Activated T-cell treated with anti-CD3 and anti-CD28 coated beads, Interleukin-2, amount 50 U/mL, for 72 hours (primary cell): ENCODE data around the gene THSD8. TPM values are rescaled to one million over a fixed set of nuclear protein-coding genes. Genes with fewer than 3 reads are reported as not detected.
"Not testable (repeated sequence)": the region's sequence is repeated elsewhere in the genome, so short reads cannot be mapped to it uniquely, and the experiment has no call there.

Experiments used
- ATAC-seq, 2 donors: fragments of 150-1000 bp; cut with Tn5 transposase; replicated peaks in 1 of 2; 2 replicates each; pipeline ENCODE4 v1.10.0; 2021; ENCODE audit warnings: moderate library complexity in 2 of 2, mild to moderate bottlenecking in 1 of 2
- DNase-seq, 2 donors: peaks; one replicate each; pipeline ENCODE4 v3.0.0; 2021 to 2022; ENCODE audit warnings: mixed read lengths in 1 of 2
- H3K27ac Mint-ChIP-seq: one replicate; pipeline ENCODE4 v1.8.0; 2022; ENCODE audit warnings: mild to moderate bottlenecking, moderate library complexity, mixed read lengths
- H3K27me3 Mint-ChIP-seq: one replicate; pipeline ENCODE4 v1.8.0; 2022; ENCODE audit warnings: low read depth, mixed read lengths
- H3K36me3 Mint-ChIP-seq, 2 donors: one replicate each; pipeline ENCODE4 v1.8.0; 2022; ENCODE audit warnings: mixed read lengths in 2 of 2, mild to moderate bottlenecking in 1 of 2; ENCODE audit not compliant: insufficient read depth in 2 of 2
- H3K4me1 Mint-ChIP-seq: one replicate; pipeline ENCODE4 v1.8.0; 2022; ENCODE audit warnings: low read depth, mixed read lengths
- H3K4me3 Mint-ChIP-seq, 2 donors: one replicate each; pipeline ENCODE4 v1.8.0; 2022; ENCODE audit warnings: mild to moderate bottlenecking in 2 of 2, mixed read lengths in 2 of 2, moderate library complexity in 2 of 2
- H3K9me3 Mint-ChIP-seq, 2 donors: one replicate each; pipeline ENCODE4 v1.8.0; 2022; ENCODE audit warnings: mixed read lengths in 2 of 2
- total RNA-seq, 2 donors: library from RNA; stranded (reverse); gene quantifications; one replicate each; pipeline ENCODE4 v1.2.3, GENCODE V29; 2022

The THSD8 gene
- total RNA-seq, 2 donors from 2014 or later, result 23.7 to 27.1 TPM

GRCh38 chr19:12800923-12801465 is 875 bp upstream of the THSD8 start:
- Mint-ChIP-seq H3K36me3 (peaks cover 1 to 5% of the 10 kb centered on the region in 2 donors), H3K27me3 (no peaks in the 10 kb centered on the region), H3K4me1 (peaks cover 41% of the 10 kb centered on the region), H3K9me3 (no peaks in the 10 kb centered on the region), H3K27ac (peak overlapping the region; percentile 87), H3K4me3 (peak overlapping the region; percentile 94)
- DNase-seq (peak; percentile 35 to 47), ATAC-seq (peak; percentile 31 to 32)

- no peak overlapping the region for H3K27ac Mint-ChIP-seq
Observed at GRCh38 chr19:12802267-12803106, 618 bp downstream of the THSD8 start.

GRCh38 chr19:12804051-12804450 is 2.2 kb downstream of the THSD8 start:
- H3K27me3 Mint-ChIP-seq, result no peaks in the 10 kb centered on the region
- H3K27ac Mint-ChIP-seq, result no peak overlapping the region
- no peak for DNase-seq
- H3K9me3 Mint-ChIP-seq, result no peaks in the 10 kb centered on the region
- ATAC-seq, result no peak
- no peak overlapping the region for H3K4me3 Mint-ChIP-seq
- peaks cover 52% of the 10 kb centered on the region for H3K4me1 Mint-ChIP-seq
- peaks cover 2 to 9% of the 10 kb centered on the region in 2 donors for H3K36me3 Mint-ChIP-seq

More at GRCh38 chr19:12802267-12803106, 618 bp downstream of the THSD8 start:
- H3K27me3 Mint-ChIP-seq, result no peaks in the 10 kb centered on the region
- no peaks in the 10 kb centered on the region for H3K9me3 Mint-ChIP-seq
- no peak for DNase-seq
- H3K36me3 Mint-ChIP-seq, result peaks cover 1 to 10% of the 10 kb centered on the region in 2 donors
- peak overlapping the region; percentile 94 for H3K4me3 Mint-ChIP-seq
- peaks cover 47% of the 10 kb centered on the region for H3K4me1 Mint-ChIP-seq
- no peak for ATAC-seq

DNA sequence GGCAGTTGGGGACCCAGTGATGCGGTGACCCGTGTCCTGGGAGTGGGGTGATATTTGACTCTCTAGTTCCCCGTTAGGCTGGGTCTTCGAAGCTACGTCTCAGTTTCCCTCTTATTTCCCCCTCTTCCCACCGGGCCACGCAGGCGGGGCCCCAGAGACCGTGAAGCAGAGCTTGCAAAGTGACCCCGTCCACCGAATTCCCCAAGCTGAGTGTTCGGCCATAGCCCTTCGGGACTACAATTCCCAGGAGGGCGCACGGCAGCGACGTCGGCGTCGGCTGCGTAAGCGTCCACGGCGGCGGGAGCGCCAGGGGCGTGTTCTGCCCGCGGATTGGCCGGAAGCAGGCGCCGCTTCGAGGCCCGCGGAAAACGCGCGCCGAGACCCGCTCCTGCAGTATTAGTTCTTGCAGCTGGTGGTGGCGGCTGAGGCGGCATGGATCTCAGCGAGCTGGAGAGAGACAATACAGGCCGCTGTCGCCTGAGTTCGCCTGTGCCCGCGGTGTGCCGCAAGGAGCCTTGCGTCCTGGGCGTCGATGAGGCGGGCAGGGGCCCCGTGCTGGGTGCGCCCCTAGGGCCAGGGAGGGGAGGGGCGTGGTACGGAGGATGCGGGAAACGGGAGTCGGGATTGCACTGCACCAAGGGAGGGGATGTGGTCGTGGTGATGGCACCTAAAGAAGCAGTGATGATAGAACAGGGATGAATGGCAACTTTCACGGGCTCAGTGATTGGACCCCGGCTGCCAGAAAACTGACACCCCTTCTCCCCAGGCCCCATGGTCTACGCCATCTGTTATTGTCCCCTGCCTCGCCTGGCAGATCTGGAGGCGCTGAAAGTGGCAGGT is 4.6 kb downstream of the THSD8 start, which contains the start of gene RNASEH2A:
RNASEH2A (plus strand) TSS at position 343 of the 840 bp plus-strand sequence; CDS start at position 433, 90 bp downstream.
- peak; percentile 92 to 93 for DNase-seq
- Mint-ChIP-seq H3K36me3 (peaks cover 2 to 7% of the 10 kb centered on the region in 2 donors), H3K4me3 (peak within 1 kb of the TSS; percentile 86 to 98), H3K27ac (peak within 1 kb of the TSS; percentile 11), H3K27me3 (no peaks in the 10 kb centered on the region), H3K4me1 (peaks cover 37% of the 10 kb centered on the region), H3K9me3 (no peaks in the 10 kb centered on the region)
- ATAC-seq, result peak; percentile 88 to 90

- no peaks in the 10 kb centered on the region for H3K27me3 Mint-ChIP-seq
- peaks cover 0 to 11% of the 10 kb centered on the region in 2 donors for H3K36me3 Mint-ChIP-seq
- no peak overlapping the region for H3K27ac Mint-ChIP-seq
- DNase-seq (no peak), ATAC-seq (no peak)
- H3K4me3 Mint-ChIP-seq, result no peak overlapping the region
- no peaks in the 10 kb centered on the region for H3K9me3 Mint-ChIP-seq
- H3K4me1 Mint-ChIP-seq, result no peaks in the 10 kb centered on the region
Observed at GRCh38 chr19:12815088-12815487, 13.2 kb downstream of the THSD8 start.

- not testable (repeated sequence) for H3K4me1 Mint-ChIP-seq
Observed at GRCh38 chr19:12817188-12817587, 15.3 kb downstream of the THSD8 start.

DNA sequence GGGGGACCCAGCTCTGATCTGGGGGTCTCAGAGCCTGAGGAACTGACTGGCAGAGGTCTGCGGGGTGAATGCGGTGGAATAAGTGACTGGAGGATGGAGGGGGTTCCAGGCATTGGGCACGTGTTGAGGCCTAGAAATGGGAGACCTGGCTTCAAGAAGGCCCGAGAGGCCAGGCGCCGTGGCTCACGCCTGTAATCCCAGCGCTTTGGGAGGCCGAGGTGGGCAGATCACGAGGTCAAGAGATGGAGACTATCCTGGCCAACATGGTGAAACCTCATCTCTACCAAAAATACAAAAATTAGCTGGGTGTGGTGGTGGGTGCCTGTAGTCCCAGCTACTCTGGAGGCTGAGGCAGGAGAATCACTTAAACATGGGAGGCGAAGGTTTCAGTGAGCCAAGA is 15.9 kb downstream of the THSD8 start:
- not testable (repeated sequence) for H3K36me3 Mint-ChIP-seq, H3K27ac Mint-ChIP-seq

More at GRCh38 chr19:12817188-12817587, 15.3 kb downstream of the THSD8 start:
- not testable (repeated sequence) for ATAC-seq, H3K9me3 Mint-ChIP-seq, H3K27ac Mint-ChIP-seq, DNase-seq, H3K4me3 Mint-ChIP-seq, H3K27me3 Mint-ChIP-seq
- H3K36me3 Mint-ChIP-seq, result peaks cover 3 to 11% of the 10 kb centered on the region in 2 donors

DNA sequence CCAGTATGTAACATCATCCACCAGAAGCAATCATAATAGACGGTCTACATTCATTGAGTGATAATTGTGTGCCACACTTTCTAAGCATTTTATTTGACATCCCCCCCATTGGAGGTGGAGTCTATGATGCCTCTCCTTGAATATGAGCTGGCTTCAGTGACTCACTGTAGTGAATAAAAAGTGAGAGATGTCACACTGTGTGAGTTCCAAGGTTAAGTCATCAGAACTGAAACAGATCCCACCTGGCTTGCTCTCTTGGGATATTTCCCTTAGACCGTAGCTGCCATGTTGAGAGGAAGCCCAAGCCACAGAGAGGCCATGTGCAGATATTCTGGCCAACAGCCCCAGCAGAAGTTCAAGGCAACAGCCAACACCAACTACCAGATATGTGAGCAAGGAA is 19.9 kb downstream of the THSD8 start:
- peaks cover 3% of the 10 kb centered on the region in 2 donors for H3K9me3 Mint-ChIP-seq
- no peak overlapping the region for H3K27ac Mint-ChIP-seq
- H3K4me3 Mint-ChIP-seq, result no peak overlapping the region
- peaks cover 21% of the 10 kb centered on the region for H3K27me3 Mint-ChIP-seq
- peak in 1 of 2 donors; percentile 44 for ATAC-seq
- DNase-seq, result no peak
- peaks cover 13% of the 10 kb centered on the region for H3K4me1 Mint-ChIP-seq
- H3K36me3 Mint-ChIP-seq, result peaks cover 0 to 3% of the 10 kb centered on the region in 2 donors

More for the DNA sequence above, 15.9 kb downstream of the THSD8 start:
- not testable (repeated sequence) for H3K4me1 Mint-ChIP-seq, H3K9me3 Mint-ChIP-seq, H3K4me3 Mint-ChIP-seq, ATAC-seq, H3K27me3 Mint-ChIP-seq, DNase-seq

DNA sequence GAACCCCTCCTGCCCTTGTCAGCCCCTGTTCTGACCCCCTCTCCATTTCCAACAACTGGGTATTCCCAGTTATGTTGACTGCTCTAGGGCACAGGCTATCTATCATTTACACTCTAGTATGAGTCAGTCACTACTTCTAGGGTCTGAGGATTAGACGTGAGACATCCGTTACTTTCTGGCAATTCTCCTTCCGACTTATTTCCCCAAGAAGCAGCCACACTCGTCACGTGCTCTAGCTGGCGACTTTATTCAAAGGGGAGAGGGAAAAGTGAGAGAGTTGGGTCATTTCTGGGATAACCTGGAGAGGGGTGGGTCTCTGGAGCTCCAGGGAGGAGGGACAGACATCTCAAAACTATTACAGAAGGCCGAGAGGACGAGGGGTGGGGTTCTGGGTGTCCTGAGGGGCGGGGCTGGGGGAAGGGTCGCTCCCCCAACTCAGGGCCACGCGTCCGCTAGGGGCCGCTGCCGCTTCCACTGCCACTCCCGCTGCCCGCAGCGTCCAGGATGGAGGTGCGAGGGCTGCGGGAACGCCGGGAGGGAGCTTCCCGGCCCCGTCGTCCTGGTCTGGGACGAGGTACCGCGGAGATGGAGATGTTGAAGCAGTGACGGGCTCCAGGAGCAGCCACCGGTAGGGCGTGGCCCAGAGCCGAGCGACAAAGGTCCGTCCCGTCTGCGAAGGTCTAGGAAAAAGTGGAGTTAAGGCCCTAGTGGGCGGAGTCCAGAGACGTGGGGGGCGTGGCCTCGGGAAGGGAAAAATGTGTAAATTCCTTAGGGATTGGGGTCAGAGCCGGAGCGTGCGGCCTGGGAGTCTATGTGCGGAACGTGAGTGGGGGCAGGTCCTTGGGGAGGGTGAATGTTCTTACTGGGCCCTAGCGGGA is 23.6 kb downstream of the THSD8 start:
- H3K9me3 Mint-ChIP-seq, result peaks cover 3% of the 10 kb centered on the region in 2 donors
- ATAC-seq (peak; percentile 65 to 73), DNase-seq (peak; percentile 52 to 59)
- peaks cover 50% of the 10 kb centered on the region for H3K27me3 Mint-ChIP-seq
- no peak overlapping the region for H3K27ac Mint-ChIP-seq
- peaks cover 13% of the 10 kb centered on the region for H3K4me1 Mint-ChIP-seq
- H3K4me3 Mint-ChIP-seq, result peak overlapping the region; percentile 58 to 71
- peaks cover 0 to 3% of the 10 kb centered on the region in 2 donors for H3K36me3 Mint-ChIP-seq

- peak; percentile 59 to 67 for ATAC-seq
- Mint-ChIP-seq H3K4me1 (peaks cover 25% of the 10 kb centered on the region), H3K4me3 (no peak overlapping the region), H3K27me3 (peaks cover 80% of the 10 kb centered on the region), H3K9me3 (no peaks in the 10 kb centered on the region), H3K36me3 (no peaks in the 10 kb centered on the region), H3K27ac (no peak overlapping the region)
- DNase-seq, result peak; percentile 59 to 63
Observed at GRCh38 chr19:12828494-12828893, 26.6 kb downstream of the THSD8 start.

DNA sequence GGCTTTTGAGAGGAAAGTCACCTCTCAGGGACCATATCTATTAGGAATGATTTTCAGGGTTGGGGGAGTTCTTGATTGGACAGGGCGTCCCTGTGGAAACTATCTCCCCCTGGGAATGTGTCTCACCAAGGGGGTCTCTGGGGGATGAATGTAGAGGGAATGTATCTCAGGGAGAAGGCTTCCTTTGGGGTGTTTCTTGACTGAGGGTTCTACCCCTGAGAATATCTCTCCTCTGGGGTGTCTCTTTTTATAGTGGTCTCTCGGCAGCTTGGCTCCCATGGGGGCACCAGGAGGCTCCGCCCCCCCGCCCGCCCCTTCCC is 31.5 kb downstream of the THSD8 start:
- H3K4me1 Mint-ChIP-seq, result peaks cover 40% of the 10 kb centered on the region
- H3K27me3 Mint-ChIP-seq, result peaks cover 81% of the 10 kb centered on the region
- no peaks in the 10 kb centered on the region for H3K9me3 Mint-ChIP-seq
- H3K4me3 Mint-ChIP-seq, result peak overlapping the region; percentile 47 to 62
- H3K27ac Mint-ChIP-seq, result no peak overlapping the region
- no peak for DNase-seq
- no peaks in the 10 kb centered on the region for H3K36me3 Mint-ChIP-seq
- ATAC-seq, result no peak
